GDM1 (cell line): ENCODE results near the gene DAPK1.
A peak's percentile ranks its signal among the peaks of the same experiment; 100 is the strongest.
"Not testable (repeated sequence)": the region's sequence is repeated elsewhere in the genome, so short reads cannot be mapped to it uniquely, and the experiment has no call there.

Experiments
- DNase-seq: peaks from one replicate; lab custom pipeline; 2025; lab: John Stamatoyannopoulos, UW

Gene DAPK1

DNA sequence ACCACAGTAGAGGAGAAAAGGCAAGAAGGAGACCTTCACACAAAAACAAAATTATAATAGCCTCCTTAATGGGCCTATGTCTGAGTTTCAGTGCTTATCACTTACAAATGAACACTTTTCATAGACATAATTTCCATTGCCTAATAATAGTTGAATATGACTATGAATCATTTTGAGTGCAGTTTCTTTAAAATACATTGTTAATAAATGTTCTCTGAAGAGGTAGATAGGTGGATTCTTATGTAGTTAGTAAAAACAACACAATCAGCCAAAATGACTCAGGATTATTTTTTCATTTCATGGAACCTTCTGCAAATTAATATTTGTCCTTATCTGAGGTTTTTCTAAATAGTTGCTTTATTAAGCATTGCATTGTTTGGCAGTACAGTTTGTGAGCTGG, 45.6 kb downstream of the DAPK1 start:
- DNase-seq = no peak

DNA sequence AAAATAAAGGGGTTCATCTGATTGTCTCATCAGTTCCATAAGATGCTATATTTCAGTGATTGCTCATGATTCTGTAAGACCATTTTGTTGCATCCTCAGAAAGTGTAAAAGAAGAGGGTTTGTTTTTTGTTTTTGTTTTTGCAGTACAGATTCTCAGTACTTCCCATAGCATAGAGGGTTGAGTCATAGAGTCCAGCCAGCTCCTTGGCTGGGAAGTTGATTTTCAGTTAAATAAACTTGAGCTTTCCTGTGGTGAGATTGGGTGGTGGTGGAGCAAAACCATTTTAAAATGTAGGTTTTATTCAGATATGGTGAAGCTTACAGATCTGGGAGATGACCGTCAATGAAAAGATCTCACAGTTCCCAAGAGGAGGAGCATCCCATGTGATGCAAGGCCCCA, 48.2 kb downstream of the DAPK1 start:
- no peak for DNase-seq

DNA sequence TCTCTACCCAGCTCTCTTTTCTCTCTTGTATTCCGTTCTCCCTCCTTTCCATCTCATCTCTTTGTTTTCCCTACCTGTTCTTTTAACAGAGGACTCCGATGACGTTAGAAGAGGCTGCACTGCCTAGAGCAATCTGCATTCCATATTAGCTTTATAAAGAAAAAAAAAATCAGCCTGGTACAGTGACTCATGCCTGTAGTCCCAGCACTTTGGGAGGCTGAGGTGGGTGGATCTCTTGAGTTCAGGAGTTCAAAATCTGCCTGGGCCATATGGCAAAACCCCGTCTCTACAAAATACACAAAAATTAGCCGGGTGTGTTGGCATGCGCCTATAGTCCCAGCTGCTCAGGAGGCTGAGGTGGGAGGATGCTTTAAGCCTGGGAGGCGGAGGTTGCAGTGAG, 49.0 kb downstream of the DAPK1 start:
- DNase-seq = no peak

DNA sequence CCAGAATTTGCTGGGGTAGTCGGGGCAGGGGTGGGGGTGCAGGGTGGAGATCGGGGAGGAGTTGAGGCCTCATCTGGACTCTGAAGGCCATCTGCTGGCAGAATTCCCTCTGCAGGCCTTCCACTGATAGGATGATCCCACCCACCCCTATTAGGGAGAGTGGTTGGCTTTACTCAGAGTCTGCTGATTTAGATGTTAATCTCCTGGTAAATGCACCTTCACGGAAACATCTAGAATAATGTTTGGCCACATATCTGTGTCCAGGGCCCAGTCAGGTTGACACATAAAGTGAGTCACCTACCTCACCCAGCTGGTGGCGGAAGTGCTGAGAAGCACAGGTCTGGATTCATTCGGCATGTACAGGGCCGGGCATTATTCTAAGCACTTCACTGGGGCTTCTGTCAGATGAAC, 50.0 kb downstream of the DAPK1 start:
- no peak for DNase-seq

DNA sequence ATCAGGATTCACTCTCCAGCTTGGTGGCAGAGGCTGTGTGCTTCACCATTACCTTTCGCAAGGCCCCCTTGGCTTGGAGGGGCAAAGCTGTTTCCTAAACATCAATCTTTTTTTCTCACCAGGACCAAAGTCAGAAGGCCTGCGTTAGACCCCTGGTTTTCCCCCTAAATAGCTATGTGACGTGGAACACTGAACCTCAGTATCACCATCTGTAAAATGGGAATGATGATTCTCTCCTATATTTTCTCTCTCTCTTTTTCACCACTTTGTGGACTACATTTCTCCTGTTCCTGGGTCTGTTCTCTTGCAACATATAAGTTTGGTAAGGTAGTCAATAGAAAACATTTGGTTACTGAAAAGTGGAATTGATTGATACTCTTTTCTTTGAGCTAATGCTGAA, 50.5 kb downstream of the DAPK1 start:
- no peak for DNase-seq

DNA sequence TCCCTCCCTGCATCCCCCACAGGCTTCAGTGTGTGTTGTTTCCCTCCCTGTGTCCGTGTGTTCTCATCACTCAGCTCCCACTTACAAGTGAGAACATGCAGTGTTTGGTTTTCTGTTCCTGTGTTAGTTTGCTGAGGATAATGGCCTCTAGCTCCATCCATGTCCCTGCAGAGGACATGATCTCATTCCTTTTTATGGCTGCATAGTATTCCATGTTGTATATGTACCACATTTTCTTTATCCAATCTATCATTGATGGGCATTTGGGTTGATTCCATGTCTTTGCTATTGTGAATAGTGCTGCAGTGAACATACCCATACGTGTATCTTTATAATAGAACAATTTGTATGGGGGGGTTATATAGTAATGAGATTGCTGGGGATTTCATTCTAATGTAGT, 51.4 kb downstream of the DAPK1 start:
- DNase-seq = not testable (repeated sequence)

DNA sequence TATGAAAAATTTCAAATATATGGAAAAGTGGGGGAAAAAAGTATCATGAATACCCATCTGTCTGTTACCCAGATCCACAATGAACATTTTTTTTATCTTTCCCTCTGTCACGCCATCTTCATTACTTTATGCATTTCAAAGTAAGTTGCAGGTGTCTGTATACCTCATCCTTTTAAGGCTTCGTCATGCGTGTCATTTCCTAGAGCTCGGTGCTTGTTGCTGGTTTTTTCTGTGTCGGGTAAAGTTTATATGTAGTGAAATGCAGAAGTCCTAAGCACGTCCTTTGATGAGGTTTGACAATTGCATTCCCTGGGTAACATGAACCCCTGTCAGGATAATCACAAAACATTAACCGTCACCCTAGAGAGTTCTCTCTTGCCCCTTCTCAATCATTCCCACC, 52.1 kb downstream of the DAPK1 start:
- DNase-seq = no peak

DNA sequence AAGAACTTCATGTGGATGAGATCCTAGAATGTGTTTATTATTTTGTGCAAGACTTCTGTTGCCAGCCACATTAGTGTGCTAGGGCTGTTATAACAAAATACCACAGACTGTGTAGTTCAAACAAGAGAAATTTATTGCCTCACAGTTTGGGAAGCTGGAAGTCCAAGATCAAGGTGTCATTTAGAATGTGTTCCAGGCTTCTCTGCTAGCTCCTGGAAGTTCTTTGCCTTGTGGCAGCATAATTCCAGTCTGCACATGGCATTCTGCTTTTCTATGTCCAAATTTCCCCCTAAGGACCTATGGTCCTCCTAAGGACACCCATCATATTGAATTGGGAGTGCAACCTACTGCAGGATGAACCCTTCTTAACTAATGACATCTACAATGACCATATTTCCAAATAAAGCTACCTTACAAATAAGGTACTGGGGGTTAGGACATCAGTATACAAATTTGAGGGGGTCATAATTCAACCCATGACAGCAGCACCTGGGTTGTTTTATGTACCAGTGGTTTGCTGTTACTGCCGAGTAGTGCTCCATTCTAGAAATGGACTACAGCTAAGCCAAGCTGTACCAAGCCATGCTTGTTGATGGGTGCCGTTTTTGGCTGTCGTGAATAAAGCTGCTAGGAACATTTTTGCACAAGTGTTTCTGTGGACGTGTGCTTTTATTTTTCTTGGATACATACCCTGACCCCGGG, 52.7 kb downstream of the DAPK1 start:
- no peak for DNase-seq

DNA sequence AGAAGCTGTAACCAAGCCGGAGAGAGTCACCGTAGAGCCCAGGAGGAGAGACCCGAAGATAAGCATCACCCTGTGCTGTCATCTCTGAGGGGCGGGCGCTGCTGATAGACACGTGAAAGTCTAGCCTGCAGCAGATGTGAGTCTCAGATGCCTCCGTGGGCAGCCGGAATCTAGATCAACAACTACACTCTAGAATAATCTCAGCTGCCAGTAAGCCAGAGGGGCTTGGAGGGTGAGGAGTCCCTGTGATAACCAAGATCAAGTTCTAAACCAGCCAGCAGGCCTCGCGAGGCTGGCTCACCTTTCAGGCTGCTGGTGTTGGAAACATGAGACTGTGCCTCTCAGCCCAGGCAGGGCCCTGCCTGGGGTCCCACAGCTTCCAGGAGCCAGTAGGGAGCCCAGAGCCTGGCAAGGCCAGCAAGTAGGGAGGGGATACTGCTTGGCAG, 54.1 kb downstream of the DAPK1 start:
- DNase-seq = no peak

DNA sequence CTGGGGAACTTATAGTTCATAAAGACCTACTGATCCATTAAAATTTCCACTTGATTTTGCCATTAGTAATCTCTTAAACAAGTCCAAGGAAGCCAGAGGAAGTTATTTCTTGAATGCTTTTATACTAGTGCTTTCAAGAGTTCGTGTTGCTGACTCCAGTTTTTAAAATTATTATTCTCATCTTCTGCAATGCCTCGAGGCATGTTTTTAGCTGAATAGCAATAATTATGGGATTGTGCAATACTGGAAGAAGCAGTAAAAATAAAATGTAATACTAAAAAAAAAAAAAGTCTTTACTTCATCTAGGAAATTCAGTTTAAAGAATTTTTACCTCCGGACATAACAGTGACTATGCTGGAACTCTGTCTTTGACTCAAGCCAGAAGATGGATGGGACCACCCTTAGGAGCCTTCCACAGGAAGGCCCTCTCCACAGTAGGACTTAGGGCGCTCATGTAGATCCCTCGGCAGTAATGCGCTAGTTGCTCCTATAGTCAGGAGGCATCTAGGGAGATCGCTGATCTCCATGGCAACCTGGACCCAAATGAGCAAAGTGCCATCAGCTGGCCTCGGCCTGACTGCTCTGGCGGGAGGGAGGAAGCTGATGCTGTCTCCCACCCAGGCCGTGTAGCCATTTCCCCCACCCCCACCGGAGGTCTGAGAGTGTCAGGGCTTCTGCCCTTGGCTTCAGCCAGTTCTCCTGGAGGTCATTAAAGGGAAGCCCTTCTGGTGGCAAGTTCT, 56.7 kb downstream of the DAPK1 start:
- no peak for DNase-seq

DNA sequence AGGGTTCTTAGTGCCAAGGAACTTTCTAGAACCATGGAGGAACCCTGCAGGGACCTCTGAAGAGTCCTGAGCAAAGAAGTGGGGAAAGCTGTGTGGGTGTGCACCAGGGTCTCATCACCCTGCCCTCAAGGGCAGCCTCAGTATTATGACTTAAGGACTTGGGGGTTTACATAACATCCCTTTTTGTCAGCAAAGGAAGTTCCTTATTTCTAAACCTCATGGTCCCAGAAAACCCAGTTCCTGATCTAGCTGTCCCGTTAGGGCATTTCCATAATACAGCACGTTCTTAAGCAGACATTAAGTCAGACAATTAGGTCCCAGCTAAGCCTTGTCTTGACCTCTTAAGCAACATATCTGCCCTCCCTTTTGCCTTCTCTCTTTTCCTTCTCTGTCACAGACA, 57.3 kb downstream of the DAPK1 start:
- DNase-seq = peak; percentile 20

DNA sequence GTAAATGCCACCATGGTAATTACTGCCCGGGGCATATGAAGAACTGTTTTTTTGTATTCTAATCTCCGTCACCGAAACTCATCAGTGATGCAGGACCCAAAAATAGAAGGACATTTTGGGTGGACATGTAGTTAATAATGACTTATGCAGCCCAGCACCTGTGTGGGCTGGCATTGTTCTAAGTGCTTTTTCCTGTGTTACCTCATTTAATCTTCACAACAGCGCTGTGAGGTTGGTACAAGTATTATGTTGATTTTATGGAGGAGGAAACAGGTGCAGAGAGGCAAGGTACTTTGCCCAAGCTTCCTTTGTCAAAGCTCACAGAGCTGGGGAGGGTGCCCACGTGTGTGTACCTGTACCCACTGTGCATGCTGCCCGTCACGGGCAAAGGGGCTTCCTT, 58.4 kb downstream of the DAPK1 start:
- DNase-seq = no peak

DNA sequence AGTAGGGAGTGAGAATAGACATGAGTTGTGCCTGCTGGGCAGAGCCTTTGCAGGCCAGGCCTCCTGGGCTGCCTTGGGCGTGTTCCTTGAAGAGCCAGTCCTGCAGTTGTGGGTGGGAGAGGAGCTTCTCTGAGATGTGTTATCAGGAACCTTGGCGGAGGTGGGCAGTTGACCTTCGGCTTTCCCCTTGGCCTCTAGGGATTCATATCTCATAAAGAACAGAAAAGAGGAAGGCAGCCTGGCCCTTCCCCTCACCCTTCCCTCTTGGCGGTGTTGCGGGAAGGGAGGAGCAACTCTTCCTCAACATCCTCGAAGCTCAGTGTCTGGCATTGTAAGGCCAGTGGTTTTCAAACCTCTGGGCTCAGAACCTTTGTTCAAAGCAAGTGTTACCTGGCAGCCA, 59.2 kb downstream of the DAPK1 start:
- DNase-seq = peak; percentile 23

DNA sequence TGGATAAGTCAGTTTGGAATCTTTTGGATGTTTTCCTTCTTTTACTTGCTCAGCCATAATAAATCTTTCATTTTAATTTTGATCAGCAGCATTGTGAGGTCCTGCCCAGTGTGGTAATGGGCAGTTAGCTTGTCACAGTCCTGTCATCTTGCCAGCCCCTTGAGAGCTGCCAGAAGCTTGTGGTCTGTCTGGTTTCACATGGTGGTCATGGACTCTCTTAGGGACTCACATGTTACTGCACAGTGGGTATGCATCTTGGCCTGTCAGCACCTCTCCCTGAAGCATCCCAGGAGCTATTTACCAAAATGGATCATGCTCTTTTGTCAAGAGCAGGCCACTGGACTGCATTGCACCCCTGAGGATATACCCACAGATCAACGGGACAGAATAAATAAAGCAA, 60.3 kb downstream of the DAPK1 start:
- DNase-seq = no peak

DNA sequence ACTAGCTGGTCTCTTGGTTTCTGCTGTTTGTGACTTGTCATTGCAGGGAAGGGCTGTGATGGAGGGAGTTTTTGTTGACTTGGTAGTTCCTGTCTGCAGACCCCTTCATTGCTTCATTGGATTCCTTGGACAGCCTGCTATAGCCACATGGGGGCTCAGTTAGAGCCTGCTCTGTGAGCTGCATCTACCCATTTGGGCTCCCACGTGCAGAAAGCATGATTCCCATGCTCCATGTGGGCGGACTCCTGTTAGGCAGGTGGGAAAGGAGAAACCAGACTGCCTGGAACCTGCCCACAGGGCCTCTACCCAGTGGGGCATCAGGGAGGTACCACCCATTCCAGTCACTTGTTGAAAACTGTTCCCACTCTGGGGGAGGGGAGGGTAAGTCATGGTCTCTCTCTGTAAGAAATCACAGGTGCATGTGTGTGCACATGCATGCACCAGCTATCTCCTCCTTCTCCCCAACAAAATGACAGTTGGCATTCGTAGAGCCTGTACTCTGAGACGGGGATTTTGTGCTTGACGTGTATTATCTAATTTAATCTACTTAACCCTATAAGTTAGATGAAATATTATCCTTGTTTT, 61.0 kb downstream of the DAPK1 start:
- no peak for DNase-seq

DNA sequence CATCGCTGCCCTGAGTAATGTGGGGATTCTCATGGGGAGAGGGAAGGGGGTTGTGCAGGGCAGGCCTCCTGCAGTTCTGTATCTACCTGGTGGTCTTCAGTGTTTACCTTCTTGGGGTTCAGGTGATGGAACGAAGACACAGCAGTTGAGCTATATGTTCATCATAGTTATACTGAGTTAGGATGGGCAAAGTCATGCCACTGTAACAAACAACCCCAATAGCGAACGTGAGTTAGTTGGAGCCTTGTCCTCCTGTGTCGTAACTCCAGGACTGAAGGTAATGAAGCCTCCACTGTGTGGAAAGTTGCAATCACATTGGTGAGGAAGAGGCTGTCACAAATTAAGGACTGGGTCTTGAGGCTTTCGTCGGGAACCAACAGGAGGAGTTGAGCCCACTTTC, 64.4 kb downstream of the DAPK1 start:
- DNase-seq = no peak

DNA sequence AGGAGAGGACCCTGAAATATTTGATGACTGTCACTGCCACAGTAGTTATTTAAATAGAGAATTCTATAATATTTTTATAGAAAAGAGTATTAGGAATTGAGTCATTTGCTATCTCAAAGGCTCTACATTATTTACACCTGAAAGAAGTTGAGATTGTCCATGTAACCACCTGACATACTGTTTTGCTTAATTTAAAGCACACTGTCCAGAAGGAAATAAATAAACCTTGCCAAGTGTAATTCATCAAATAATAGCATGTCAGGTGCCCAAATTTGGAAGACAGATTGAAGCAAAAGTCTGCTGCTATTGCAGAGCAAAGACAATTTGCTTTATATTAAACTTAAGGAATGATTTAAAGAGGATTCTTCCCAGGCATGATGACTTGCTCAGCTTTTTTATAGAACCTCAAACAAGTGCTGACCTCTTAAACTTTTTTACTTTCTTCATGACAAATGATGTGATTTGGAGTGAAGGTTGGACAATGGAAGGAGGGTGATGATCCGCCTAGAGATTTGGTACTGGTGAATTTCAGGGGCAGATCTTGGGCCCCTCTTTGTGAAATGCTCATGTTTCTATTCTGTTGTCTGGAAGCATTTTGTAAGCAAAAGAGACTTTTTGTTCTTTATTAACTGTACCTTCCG, 65.0 kb downstream of the DAPK1 start:
- DNase-seq = no peak

DNA sequence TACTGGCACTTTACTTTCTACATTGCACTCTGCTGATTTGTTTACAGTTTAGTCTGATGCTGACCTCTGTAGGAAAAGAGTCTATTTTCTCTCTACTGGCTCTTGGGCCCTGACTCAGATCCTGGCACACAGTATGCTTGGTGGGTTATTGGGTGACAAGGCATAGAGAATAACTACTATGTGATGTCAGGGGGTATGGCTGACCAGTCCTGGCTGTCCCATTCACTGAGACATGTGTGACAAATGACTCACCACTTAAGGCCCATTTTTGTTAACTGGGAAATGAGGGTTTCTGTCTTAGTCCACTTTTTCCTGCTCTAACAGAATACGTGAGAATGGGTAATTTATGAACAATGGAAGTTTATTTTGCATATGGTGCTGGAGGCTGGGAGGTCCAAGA, 66.4 kb downstream of the DAPK1 start:
- no peak for DNase-seq

DNA sequence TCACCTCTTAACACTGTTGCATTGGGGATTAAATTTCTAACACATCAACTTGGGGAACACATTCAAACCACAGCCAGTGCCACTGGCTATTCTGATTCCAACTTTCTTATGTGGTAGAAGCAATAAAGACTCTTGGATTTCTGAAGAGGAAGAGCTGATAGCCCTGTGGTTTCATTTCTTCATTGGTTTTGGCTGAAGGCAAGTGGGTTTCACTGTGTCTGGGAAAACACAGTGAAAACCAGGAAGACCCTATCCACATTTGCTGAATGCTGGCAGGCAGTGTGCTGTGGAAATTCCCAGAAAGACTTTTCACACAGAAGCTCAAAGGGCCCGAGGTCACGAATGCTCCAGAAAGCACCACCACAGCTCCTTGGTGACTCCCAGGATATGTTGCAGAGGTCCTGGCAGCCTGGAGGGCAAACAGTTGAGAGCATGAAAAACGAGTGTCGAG, 67.1 kb downstream of the DAPK1 start:
- DNase-seq = no peak

DNA sequence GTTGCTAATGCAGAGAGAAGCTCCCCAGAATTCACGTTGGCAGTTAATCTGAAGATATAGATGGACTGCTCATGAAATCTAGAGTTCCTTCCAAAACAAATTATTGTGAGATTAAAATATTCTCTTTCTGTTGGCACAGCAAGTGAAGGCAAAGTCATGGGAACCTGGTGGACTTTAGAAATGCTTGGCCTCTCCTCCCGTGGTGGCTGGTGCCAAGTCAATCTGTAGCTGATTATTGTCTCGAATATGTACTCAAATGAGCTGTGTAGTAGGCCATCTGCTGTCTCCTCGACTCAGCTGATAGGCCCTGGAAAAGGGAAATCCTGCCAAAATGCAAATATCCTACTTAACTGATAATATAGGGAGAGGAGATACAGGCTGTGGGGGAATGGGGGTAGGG, 69.3 kb downstream of the DAPK1 start:
- DNase-seq = no peak

DNA sequence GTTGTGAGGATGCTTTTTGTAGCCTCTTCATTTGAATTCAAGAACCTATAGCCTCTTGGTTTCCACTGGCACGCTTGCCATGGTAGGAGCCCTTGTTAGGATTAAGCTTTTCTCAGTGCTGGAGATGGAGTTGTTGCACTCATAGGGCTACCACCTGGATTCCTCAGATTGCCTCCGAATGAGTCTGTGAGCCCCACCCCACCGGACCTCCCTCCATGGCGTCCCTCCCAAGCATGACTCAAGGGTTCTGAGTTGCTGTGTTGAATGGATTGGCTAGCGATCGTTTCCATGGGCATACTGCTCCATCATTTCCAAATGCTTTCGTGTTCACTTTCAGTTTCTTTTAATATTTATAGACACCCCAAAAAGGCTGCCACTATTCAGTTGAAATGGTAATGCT, 69.9 kb downstream of the DAPK1 start:
- no peak for DNase-seq

DNA sequence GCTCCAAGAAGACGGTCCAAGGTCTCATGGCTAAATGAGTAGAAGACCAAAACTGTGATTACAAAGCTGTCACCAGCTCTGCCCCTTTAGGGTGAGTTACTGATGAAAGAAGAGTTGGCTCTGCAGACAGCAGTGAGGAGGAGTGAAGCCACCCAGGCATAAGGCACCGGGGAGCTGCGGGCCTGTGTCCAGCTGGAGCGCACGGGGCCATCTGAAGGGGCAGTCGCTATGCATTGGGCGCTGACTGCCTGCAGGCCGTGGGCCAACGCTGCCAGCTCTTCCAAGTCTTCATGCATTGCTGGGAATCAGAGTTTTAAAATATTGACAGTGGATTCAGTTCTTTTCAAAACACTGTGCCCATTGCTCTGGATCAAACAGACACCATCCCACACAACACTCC, 70.3 kb downstream of the DAPK1 start:
- no peak for DNase-seq

DNA sequence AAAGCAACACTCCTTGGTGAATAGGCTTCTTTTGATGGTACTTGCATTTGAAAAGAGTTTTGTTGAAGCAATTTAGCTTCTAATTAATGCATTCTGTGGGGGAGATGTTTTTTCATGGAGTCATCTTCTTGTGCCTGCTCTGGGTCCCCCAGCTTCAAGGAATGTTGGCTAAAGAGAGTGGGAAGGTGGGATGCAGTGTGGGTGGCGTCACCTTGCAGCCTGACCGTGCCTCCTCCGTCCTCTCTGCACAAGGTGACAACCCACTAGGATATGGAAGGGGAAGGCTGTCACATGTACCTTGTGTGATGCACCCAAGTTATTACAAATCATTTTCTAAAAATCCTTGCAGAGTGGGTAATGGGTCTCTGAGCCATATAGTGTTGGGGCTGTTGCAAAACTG, 70.7 kb downstream of the DAPK1 start:
- no peak for DNase-seq
